ENCODE data around the gene CD180.

GRCh38 chr5:67165526-67166459 lies 30.8 kb downstream of the CD180 start:
- TF ChIP-seq POLR2A (IDR thresholded peaks at IDR 0.05) (no peak), CTCF (IDR thresholded peaks at IDR 0.05) (peak; percentile 36 to 65 (median 54))
